Lower leg skin (tissue), 3 donors: ENCODE measurements around the gene SLC1A7.

ENCODE experiments used
- CTCF ChIP-seq, 3 donors: fragments of 450-650 bp; IDR thresholded peaks; one replicate each; pipeline ENCODE4 v1.5.1; 2016; ENCODE audit warnings: antibody characterized with exemption in 3 of 3, mild to moderate bottlenecking in 3 of 3, moderate library complexity in 2 of 3
- POLR2A ChIP-seq, 2 donors: fragments of 450-650 bp; IDR thresholded peaks; one replicate each; pipeline ENCODE4 v1.6.1; 2016 to 2017; ENCODE audit warnings: antibody characterized with exemption in 2 of 2, mild to moderate bottlenecking in 1 of 2, moderate library complexity in 1 of 2

- TF ChIP-seq CTCF (IDR thresholded peaks at IDR 0.05) (no peak), POLR2A (IDR thresholded peaks at IDR 0.05) (no peak)
These were observed 80.4 kb downstream of the SLC1A7 start, which contains the start of gene PODN for GRCh38 chr1:53061859-53062707.
